Activated T-cell treated with anti-CD3 and anti-CD28 coated beads for 1 hour (primary cell): ENCODE results near the gene MEX3C.

ENCODE experiments used
- DNase-seq: peaks from one replicate; pipeline ENCODE4 v3.0.0-alpha.2; 2020; ENCODE audit warnings: low read depth

MEX3C gene

DNA sequence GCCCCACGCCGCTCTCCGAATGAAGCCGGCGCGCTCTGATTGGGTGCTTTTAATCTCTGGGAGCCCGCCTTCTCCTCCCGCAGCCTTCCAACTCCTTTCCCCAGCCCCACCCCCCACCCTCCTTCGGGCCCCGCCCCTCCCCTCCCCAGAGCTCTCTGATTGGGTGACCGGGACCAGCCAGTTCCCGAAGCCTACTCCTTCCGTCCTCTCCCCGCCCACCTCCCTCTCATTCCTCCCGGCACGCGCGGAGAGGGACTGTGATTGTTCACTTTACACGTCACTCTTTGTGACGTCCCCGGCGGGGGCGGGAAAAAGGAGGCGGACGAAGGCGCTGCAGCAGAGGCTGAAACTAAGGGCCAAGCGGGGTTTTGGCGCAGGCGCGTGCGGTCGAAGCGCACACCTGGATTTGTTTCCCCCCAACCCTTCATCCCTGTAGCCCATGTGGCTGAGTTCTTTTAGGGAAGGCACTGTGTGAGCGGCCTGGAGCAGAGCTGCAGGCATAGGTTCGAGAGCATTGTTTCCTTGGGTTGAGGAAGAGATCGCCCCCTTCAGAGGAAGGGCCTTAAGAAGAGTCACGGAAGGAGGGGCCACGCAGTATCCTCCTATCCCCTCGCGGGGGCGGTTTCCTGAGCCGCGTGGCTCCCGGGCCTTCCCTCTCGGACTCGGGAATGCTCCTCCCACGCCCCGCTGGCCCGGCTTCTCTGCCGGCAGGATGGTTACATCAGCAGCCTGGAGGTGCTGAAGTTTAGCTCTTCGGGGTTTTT lies at the start of gene MEX3C:
TSS of gene MEX3C (minus strand) at position 21 of the 764 bp plus-strand sequence. CDS start 361 bp downstream, outside the sequence.
- peak; percentile 99 for DNase-seq

DNA sequence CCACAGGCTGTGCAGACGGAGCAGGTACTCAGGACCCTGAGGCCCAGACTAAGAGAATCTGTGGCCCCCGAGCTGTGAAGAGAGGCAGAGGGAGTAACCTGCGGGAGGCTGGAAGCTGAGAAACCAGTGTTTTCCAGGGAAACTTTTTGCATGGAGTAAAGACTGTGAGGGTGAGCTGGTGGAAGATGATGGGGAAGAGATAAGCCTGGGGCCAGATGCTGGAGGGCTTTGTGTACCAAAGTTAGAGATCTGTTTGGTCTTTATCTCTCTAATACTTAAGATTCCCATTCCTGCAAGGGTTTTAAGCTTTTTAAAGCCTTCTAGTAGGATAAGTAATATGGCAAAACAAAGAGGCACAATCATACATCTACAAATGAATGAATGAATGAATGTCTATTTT lies 43.7 kb upstream of the MEX3C start:
- DNase-seq = no peak

DNA sequence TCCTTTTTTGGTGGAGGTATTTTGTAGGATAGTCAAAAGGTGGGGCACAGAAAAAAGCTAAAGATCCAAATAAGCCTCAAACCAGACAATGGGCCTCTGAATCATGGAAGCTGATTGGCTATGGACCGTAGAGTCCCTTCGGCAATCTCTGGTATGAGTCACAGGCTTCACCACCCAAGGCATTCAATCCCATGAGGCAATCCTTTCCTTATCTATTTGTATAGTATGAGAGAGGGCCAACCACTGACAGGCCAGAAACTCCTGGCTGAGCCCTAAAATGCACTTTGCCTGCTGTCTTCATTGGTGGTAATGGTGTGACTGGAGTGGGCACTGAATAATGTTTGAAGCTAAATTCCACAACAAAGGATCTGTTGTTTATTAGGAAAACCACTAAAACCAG lies 38.7 kb upstream of the MEX3C start:
- DNase-seq = no peak

DNA sequence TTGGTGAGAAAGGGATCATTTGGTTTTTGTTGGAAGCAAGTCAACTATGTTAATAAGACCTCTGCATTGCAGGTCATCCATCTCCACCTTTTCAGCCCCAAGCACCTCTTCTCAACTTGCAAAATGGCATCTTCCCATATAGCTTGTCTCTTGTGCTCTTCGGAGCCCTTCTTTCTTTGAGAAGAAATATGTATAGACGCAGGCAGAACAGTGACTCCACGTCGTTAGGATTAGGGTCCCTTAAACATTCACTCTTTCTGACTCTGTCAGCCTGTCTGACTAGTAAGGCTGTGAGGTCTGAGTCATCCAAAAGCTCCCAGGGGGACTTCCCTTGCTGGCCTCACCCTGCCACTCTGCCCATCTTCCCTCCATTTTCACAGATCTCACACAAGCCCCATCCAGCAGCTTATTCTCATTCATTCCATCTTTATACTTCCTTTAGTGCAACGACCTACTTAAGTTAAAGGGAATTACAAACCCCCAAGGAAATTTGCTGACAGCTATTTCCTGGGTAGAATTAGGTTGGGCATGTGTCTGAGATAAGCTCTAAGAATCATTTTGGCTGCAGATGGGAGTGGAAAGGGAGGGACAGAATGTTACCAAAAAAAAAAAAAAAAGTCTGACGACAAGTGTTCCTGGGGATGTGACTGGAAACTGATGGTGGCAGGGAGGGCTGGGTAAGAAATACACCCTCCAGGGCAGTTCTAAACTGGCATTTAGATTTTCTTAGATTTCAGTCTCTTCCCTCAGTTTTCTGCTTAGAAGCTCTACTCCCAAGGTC lies 37.7 kb upstream of the MEX3C start:
- no peak for DNase-seq

DNA sequence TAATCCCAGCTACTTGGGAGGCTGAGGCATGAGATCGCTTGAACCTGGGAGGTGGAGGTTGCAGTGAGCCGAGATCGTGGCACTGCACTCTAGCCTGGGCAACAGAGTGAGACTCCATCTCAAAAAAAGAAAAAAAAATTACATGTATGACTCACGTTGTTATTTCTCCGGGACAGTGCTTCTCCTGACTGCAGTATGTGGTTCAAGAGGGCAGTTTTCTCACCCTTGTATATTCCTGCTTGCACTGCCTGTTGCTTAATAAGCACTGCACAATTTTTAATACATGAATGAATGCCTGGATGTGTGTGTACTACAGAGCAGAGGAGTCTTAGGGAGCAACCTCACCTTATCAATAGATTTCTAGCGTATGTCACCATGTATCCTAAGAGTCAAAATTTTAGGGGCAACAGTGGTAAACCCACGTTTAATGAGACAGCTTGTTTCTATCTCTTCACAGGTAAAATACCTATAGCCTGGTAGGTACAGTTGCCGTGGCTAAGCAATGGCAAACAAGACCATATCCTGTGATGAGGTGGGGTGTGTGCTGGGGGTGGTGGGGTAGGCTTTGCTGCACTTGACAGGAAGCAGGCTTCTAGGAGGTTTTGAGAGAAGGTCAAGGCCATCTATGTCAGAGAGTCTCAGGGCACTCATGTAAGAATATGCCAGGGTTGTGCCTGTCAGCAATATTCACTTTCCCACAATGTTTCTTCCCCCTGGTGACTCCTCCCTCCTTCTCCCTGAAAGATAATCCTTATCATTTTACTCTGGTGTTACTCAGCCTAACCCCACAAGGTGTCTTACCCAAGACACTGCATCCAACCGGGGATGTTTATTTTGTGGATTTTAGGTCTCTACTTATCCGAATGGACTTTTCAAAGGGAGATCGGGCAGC lies 36.9 kb upstream of the MEX3C start:
- DNase-seq = no peak

DNA sequence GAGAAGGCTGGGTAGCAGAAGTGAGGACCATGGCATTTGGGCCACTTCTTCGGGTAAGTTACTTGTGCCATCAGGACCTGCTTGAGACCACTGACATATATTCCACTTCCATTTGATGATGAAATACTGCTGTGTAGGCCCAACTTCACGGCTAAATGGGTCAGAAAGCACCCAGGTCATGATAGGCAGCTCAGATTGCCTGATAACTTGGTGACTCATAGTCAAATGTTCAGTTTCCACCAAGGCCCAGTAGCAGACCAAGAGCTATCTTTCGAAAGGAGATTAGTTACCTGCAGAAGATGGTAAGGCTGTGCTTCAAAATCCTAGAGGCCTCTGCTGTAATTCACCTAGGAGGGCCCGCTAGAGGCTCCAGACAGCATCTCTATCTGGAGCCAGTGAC lies 31.8 kb upstream of the MEX3C start:
- no peak for DNase-seq

DNA sequence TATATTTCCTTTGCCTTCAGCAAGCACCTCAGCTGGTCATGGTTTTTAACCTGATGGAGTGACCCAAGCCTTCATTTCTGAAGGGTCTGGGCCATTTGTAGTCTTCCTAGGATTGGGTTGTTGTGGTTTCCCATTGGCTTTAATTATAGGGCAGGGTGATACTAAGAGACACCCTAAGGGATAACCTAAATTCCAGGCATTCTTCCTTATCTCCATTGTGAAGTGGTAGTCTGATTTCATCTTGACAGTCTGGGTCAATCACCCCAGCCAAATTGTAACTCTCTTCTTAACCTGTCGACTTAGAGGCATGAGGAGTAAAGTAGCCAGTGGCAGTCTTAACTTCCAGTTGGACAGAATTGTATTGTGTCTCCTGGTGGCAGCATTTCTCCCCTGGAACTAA lies 30.2 kb upstream of the MEX3C start:
- no peak for DNase-seq

DNA sequence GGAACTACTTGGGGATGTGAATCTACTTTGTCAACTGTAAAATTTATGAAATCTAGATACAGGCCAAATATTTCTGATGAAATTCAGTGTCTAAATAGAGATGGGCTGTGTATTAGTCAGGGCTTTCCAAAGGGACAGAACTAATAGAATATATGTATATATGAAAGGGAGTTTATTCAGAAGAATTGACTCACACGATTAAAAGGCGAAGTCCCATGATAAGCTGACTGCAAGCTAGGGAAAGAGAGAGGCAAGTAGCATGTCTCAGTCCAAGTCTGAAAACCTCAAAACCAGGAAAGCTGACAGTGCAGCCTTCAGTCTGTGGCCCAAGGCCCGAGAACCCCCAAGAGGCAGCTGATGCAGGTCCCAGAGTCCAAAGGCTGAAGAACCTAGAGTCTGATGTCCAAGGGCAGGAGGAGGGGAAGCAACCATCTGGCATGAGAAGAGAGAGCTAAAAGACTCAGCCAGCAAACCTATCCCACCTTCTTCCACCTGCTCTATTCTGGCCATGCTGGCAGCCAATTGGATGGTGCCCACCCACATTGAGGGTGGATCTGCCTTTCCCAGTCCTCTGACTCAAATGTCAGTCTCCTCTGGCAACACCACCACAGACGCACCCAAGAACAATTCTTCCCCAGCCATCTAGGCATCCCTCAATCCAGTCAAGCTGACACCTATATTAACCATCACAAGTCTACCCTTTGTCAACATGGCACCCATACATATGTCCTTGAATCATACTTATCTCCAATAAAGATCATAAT lies 29.3 kb upstream of the MEX3C start:
- DNase-seq = no peak

DNA sequence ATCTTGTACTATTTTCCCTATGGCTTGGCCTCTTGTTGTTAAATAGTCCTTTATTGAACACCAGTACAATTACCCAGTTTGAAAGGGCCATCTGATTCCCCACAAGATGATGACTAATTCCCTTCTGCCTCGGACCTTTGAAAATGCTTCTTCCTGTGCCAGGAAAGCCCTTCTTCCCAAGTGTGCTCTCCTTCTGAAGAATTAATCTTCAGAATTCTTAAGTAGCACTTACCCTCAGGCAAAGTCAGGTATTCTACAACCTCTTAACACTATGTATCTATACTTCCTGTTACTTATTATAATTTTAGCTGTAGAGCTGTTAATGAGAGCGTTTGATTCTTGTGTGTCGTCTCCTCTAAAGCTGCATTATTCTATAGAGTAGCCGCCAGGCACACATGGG lies 28.6 kb upstream of the MEX3C start:
- DNase-seq = no peak

DNA sequence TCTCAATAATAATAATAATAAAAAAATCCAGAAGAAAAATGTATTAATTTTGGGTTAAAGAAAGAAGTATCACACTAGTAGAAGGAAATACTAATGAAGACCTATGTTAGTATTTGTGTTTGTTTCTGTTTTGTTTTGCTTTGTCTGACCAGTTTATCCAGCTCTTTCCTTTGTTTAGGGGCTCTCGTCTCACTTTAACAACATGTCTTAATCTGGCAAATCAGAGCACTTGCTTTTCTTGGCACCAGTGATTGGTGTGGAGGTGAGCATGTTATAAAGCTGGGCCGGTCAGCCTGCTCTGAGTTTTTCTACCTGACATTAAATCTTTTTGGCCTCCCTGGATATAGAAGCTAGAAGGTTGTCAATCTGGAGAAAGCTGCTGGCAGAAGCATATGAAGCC lies 15.1 kb upstream of the MEX3C start:
- no peak for DNase-seq

DNA sequence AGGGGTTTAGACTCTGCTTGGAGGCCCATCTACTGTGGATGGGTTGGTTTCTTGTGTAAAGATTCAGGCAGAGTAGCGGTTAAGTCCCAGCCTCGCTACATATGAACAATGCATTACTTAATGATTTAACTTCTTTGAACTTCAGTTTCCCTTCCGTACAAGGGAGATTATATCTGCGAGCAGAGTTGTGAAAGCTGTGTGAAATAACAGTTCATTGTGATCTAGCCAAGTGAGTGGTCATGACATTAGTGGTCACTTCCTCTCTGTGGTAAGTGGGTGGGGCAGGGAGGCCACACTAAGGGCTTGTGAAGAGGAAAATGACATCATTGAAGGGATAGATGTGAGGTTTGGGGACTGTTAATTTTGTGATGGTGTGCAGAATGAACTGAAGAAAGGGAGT lies 14.1 kb upstream of the MEX3C start:
- DNase-seq = no peak

DNA sequence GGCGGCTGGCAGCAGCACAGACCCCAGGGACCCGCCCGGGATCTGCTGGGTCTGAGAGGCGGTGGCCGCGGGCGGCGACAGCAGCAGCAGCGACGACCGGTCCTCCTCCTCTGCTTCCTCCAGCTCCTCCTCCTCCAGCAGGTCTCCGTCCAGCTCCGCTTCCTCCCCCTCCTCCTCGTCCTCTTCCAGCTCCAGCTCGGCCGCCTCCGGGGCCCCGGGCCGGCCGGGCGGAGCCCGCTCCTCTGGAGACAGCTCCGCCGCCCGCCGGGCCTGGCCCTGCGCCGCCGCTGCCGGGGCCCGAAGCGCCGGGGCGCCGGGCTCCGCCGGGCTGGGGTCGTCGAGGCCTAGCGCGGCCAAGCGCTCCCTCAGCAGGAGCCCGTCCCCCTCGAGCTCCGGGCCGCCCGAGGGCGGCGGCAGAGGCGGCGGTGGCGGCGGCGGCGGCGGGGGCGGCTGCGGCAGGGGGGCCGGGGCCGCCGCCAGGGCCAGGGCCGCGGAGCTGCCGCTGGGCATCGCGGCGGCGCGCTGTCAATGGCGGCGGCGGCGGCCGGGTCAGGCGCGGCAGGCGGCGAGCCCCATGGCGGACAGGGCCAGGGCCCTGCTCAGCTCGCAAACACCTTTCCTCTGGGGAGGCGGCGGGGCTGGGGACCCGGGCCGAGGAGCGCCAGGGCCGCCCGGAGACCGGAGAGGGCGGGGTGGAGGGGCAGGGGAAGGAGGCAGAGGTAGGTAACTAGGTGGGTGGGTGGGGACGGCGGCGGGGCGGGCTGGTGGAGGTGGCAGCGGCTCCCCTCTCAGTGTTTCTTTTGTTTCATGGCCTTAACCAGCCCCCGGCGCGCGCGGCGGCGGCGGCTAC lies 445 bp downstream of the MEX3C start:
- DNase-seq = no peak

DNA sequence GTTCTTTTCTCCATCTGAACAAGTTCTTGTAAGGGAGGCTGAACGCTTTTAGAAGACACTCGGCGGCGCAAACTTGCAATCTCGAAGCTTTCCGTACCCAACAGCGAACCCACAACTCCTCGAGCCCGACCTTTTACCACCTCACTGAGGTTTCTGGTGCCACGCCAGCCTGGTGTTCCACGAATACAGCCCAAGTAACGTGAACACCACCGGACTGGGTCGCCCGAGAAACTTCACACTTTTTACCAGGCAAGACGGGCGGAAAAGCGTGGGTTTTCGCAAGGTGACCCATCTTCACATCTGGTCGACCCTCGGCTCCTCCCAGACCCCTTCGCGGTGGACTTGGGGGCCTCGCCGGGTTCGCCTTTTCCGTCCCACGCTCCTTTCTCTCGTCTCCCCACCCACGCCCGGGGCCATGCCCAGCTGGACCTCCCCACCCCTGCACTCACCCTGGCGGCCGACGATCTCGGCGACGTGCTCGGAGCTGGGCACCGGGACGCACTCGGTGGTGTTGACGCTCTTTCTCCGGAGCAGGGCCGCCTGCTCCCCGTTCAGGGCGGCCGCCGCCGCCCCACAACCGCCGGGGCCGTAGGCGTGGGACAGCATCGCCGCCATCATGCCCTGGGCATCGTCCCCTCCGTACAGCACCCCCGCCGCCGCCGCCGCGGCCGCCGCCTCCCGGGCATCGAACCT lies 1.2 kb downstream of the MEX3C start:
- DNase-seq = peak; percentile 30

DNA sequence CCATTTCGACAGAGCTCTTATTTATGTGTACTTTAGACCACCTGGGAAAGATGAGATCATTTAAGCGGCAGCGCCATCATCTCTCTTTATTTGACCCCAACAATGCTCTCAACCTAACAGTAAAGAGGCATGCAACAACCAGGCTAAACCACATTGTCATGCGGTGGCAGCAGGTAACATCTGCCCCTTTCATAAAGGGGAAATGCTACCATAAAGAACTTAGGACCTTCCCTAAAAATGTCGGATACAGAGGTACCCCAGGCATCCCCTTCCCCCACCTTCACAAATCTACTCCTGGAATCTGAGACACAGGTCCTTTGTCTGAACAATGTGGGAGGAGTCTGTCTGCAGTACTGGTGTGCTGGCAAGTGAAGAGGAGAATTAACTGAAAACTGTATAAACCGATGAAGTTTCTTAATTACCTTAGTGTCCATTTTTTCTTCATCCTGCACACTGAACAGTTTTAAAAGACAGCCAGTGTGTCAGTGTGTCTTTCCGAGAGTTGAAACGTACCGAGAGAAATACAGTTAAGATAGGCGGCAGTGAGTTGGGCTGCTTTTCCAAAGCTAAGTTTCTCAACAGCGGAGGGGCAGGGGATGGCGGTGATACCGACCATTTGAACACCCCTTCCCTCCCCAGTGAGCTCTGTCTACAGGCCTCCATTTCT lies 1.9 kb downstream of the MEX3C start:
- no peak for DNase-seq

DNA sequence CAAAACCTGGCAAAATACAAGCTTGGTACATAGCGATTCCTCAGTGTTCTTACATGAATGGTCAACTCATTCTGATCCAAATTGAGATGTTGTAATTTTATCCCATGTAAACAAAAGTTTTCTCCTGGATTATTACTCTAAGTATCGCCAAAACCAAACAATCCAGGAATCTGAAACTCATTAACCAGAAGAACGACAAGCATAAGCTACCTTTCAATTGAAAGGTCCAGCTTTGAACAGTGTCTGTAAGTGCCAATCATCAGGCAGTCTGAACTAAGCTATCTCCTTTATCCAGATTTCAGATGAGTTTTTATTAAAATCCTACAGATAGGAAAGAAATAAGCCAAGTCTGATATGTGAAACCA lies 2.4 kb downstream of the MEX3C start:
- no peak for DNase-seq

DNA sequence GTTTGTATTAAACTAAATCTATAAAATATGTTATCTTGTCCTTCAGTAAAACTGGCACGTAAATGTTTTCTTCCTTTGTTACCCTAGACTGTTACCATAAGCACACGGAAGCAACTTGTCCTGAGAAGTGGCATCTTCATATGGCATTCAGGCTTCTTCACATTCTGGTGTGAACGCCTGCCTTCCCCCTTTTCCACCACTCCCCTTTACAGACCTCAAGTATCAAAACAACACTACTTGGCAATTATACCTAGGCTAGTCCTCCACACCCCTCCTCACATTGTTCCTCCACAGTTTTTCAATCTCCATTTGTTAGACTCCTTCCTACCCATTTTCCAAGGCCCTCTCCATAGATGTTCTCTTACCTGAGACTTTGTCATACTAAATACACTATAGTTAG lies 2.9 kb downstream of the MEX3C start:
- no peak for DNase-seq

DNA sequence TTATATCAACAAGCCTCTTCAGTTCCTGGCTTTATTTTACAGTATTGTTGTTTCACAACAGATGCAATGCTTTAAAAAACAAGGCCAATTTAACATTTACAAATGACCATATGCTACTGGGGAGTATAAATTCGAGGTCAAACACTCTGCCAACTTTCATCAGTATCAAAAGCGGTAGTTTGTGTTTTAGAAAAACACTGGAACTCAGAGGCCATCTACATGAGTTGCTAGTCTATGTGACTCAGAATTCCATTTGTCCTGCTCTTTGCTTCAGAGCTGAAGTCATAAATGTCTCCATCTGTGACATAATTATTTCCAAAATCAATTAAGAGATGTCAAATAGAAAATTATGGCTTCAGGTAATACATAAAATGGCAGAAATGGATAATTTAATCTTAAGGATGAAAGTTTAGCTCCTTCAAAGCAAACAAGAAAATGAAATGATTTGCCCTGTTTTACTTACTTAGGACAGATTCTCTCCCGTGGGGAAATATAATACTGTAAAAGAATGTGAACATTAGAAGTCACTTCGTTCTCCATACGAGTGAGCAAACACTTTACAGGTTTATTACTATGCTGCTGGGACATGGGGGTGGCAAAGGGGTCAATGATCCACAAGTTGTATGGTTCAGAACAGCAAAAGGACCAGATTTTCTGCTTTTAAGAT lies 3.7 kb downstream of the MEX3C start:
- DNase-seq = no peak

DNA sequence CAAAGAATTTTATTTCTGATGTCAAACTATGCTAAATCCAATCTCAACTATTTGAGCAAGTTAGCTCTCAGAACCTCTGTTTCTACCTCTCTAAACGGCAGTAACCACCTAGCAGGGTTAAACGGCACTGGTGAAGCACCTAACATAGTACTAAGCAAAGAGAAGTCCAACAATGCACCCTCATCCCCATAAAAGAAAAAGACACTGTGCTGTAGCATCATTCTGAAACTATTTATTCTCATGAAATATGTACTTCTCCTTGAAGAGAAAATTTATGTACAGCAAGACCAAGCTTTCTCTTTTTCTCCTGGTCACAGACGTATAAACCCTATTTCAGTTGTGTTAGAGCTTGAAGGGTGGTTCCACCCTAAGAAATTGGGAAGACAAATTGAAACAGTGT lies 4.8 kb downstream of the MEX3C start:
- DNase-seq = no peak

DNA sequence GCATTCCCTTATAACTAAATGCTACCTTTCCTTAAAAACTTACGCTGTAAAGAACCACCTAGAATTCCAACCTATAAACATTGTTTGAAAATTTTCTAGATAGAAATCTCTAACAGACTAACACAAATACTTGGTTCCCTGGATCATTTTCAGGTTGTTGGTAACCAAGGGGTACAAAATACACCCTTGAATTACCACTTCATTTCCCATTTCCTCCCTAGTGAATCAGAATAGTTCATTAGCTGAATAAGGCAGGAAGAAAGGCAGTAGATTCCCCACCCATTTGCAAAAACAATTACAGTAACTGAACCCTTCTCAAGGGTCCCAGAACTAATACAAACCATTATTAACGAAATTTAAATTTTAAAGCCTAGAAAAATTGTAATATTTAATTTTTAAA lies 5.5 kb downstream of the MEX3C start:
- DNase-seq = no peak
